Gastroesophageal sphincter (tissue), 4 donors: ENCODE results near the gene MYO9B. TPM values are rescaled to one million over a fixed set of nuclear protein-coding genes. Genes with fewer than 3 reads are reported as not detected.
A peak's percentile ranks its signal among the peaks of the same experiment; 100 is the strongest.
"Not testable (repeated sequence)": the region's sequence is repeated elsewhere in the genome, so short reads cannot be mapped to it uniquely, and the experiment has no call there.

ENCODE experiments used
- ATAC-seq: fragments of 150-250 bp; one replicate; pipeline ENCODE4 v1.9.1; 2016; ENCODE audit warnings: mild to moderate bottlenecking, moderate library complexity
- H3K27ac ChIP-seq, 4 donors: fragments of 200-600 bp; sonication (generic) in 3 of 4; 1 replicate in 3 of 4; 2 replicates in 1 of 4; pipeline ENCODE4 v1.5.1; 2016 to 2019
- H3K27me3 ChIP-seq: fragments of 200-600 bp; sonication (generic); one replicate; pipeline ENCODE4 v1.5.1; 2019
- H3K36me3 ChIP-seq, 2 donors: fragments of 200-600 bp; sonication (generic); one replicate each; pipeline ENCODE4 v1.5.1; 2019; ENCODE audit warnings: control low read depth in 1 of 2
- H3K4me1 ChIP-seq, 3 donors: fragments of 200-600 bp; sonication (generic); 1 replicate in 2 of 3; 2 replicates in 1 of 3; pipeline ENCODE4 v1.5.1; 2016 to 2019; ENCODE audit warnings: control low read depth in 2 of 3
- H3K4me3 ChIP-seq, 2 donors: fragments of 200-600 bp; sonication (generic); one replicate each; pipeline ENCODE4 v1.5.1; 2019; ENCODE audit warnings: mild to moderate bottlenecking in 1 of 2, moderate library complexity in 1 of 2
- H3K9me3 ChIP-seq, 3 donors: fragments of 200-600 bp; sonication (generic); one replicate each; pipeline ENCODE4 v1.5.1; 2017 to 2019; ENCODE audit warnings: control low read depth in 2 of 3
- EP300 ChIP-seq: sonication (generic); formaldehyde crosslinking; IDR thresholded peaks from one replicate; pipeline ENCODE4 v1.6.1; 2017; ENCODE audit warnings: antibody characterized with exemption, mild to moderate bottlenecking
- POLR2A ChIP-seq, 2 donors: fragments of 450-650 bp; IDR thresholded peaks; one replicate each; pipeline ENCODE4 v1.6.1; 2017; ENCODE audit warnings: antibody characterized with exemption in 2 of 2, mild to moderate bottlenecking in 2 of 2, moderate library complexity in 1 of 2
- POLR2AphosphoS5 ChIP-seq: sonication (generic); formaldehyde crosslinking; IDR thresholded peaks from one replicate; pipeline ENCODE4 v1.6.1; 2017; ENCODE audit warnings: antibody characterized with exemption
- WGBS, 2 donors: methylation state at CpG; one replicate each; pipeline ENCODE4 v1.1.5; 2018; ENCODE audit warnings: low coverage in 1 of 2; 5-methylcytosine and 5-hydroxymethylcytosine counted together
- total RNA-seq, 4 donors: library from RNA; depleted of rRNA; stranded (reverse); fragments of >200 nt; gene quantifications; one replicate each; pipeline ENCODE4 v1.1.0, GENCODE V29; 2016
- TF ChIP-seq, protein P1 (sequence below), 4 experiments: fragments of 200-600 bp in 2 of 4; fragments of 450-650 bp in 2 of 4; sonication (generic) in 1 of 4; IDR thresholded peaks; one replicate each; pipeline ENCODE4 v1.5.1; 2017 to 2019; ENCODE audit warnings: antibody characterized with exemption in 4 of 4, mild to moderate bottlenecking in 2 of 4, moderate library complexity in 2 of 4

MYO9B gene
- total RNA-seq, 4 donors from 2014 or later, result 38.1 to 77.7 (median 66.2) TPM

DNA sequence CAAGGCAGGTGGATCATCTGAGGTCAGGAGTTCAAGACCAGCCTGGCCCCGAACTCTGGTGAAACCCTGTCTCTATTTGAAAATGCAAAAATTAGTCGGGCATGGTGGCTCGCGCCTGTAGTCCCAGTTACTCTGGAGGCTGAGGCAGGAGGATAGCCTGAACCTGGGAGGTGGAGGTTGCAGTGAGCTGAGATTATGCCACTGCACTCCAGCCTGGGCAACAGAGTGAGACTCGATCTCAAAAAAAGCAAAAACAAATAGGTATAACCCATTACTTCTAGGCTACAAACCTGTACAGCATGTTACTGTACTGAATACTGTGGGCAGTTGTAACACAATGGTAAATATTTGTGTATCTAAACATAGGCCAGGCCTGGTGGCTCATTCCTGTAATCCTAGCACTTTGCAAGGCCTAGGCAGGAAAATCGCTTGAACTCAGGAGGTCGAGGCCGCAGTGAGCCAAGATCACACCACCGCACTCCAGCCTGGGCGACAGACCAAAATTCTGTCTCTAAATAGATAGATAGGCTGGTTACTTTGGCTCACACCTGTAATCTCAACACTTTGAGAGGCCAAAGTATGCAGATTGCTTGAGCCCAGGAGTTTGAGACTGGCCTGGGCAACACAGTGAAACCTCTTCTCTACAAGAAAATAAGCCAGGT is 63.5 kb downstream of the MYO9B start:
- 28 to 71% methylated on average over 5 to 6 of the region's 10 CpGs for WGBS, 2 donors

DNA sequence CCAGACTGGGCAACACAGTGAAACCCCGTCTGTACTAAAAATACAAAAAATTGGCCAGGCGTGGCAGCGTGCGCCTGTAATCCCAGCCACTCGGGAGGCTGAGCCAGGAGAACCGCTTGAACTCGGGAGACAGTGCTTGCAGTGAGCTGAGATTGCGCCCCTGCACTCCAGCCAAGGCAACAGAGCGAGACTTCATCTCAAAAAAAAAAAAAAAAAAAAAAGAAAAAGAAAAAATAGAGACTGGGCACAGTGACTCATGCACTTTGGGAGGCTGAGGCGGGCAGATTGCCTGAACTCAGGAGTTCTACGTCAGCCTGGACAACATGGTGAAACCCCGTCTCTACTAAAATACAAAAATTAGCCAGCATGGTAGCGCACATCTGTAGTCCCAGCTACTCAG is 69.2 kb downstream of the MYO9B start:
- Histone ChIP-seq H3K27ac (peak overlapping the region in 2 of 4 donors; percentile 20 to 63), H3K36me3 (peaks cover 0 to 41% of the 10 kb centered on the region in 2 donors), H3K4me1 (peaks cover 0 to 10% (median 0%) of the 10 kb centered on the region in 3 donors)
- ATAC-seq, result peak; percentile 55
- WGBS, 2 donors, result 57 to 87% methylated on average over 5 to 7 of the region's 13 CpGs
- H3K4me3 ChIP-seq, H3K9me3 ChIP-seq, H3K27me3 ChIP-seq: not testable (repeated sequence)

More for the DNA sequence above, 63.5 kb downstream of the MYO9B start:
- ATAC-seq, result no peak
- H3K36me3 ChIP-seq, result no peaks in the 10 kb centered on the region
- peak; percentile 32 for TF ChIP-seq POLR2AphosphoS5
- TF ChIP-seq, protein P1, sequence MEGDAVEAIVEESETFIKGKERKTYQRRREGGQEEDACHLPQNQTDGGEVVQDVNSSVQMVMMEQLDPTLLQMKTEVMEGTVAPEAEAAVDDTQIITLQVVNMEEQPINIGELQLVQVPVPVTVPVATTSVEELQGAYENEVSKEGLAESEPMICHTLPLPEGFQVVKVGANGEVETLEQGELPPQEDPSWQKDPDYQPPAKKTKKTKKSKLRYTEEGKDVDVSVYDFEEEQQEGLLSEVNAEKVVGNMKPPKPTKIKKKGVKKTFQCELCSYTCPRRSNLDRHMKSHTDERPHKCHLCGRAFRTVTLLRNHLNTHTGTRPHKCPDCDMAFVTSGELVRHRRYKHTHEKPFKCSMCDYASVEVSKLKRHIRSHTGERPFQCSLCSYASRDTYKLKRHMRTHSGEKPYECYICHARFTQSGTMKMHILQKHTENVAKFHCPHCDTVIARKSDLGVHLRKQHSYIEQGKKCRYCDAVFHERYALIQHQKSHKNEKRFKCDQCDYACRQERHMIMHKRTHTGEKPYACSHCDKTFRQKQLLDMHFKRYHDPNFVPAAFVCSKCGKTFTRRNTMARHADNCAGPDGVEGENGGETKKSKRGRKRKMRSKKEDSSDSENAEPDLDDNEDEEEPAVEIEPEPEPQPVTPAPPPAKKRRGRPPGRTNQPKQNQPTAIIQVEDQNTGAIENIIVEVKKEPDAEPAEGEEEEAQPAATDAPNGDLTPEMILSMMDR (IDR thresholded peaks at IDR 0.05), result no peak
- no peak for TF ChIP-seq EP300
- H3K27ac ChIP-seq, result peak overlapping the region in 3 of 4 donors; percentile 50 to 69 (median 55)
- H3K27me3 ChIP-seq, result no peaks in the 10 kb centered on the region
- no peaks in the 10 kb centered on the region for H3K9me3 ChIP-seq
- no peak overlapping the region for H3K4me3 ChIP-seq
- H3K4me1 ChIP-seq, result peaks cover 5 to 45% (median 17%) of the 10 kb centered on the region in 3 donors

DNA sequence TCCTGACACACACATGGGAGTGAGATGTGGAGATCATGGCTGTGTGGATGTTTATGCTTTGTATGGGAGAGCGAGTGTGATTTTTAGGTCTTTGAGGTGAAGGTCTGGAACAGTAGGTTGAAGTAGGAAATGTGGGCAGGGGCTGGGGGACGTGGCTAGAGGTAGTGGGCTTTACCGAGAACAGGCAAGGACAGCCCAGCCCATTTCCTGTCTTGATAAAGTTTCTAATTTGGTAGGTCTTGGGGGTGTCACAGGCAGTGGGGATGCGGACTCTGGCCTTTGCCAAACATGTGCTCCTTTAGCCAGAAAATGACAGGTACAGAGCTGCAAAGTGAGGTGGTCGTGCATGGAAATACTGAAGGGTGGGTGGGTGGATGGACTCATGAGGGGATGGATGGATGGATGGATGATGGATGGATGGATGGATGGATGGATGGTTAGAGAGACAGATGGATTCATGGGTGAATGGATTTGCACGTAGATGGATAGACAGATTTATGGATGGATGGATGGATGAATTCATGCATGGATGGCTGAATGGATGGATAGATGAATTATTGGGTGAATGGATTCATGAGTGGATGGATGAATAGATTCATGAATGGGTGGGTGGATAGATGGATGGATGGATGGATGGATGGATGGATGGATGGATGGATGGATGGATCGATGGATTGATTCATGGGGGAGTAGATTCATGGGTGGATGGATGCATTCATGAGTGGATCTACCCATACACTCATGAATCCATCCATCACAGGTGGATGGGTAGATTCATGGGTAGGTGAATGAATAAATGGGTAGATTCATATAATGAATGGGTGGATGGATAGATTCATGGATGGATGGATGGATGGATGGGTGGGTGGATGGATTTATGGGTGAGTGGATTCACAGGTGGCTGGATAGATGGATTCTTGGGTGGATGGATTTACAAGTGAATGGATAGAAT is 70.2 kb downstream of the MYO9B start:
- WGBS, 2 donors, result 79 to 88% methylated on average over 7 of the region's 7 CpGs
- peaks cover 0 to 47% of the 10 kb centered on the region in 2 donors for H3K36me3 ChIP-seq
- ATAC-seq, result no peak

DNA sequence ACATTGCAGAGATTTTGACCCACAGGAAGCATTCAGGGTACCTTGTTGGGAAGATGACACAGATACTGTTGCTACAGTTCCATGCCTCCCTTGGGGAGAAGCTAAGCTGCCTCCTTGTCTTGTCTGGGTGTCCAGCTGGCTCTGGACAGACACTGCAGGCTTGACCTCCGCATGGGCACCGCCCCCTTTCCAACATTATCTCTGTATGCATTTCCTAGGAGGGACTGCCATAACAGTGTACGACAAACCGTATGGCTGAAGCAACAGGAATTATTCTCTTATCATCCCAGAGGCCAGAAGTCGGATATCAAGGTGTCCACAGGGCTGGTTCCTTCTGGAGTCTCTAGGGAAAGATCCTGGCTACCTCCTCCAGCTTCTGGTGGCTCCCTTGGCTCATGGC is 72.6 kb downstream of the MYO9B start:
- no peaks in the 10 kb centered on the region for H3K9me3 ChIP-seq
- ATAC-seq, result no peak
- H3K4me3 ChIP-seq, result no peak overlapping the region
- WGBS, 2 donors, result 75 to 100% methylated on average over 1 to 4 of the region's 5 CpGs
- no peak for TF ChIP-seq EP300
- no peak for TF ChIP-seq POLR2A (IDR thresholded peaks at IDR 0.05)
- no peak for TF ChIP-seq POLR2AphosphoS5
- TF ChIP-seq, protein P1 (IDR thresholded peaks at IDR 0.05), result no peak
- H3K4me1 ChIP-seq, result peaks cover 0 to 6% (median 0%) of the 10 kb centered on the region in 3 donors
- peaks cover 0 to 69% of the 10 kb centered on the region in 2 donors for H3K36me3 ChIP-seq
- H3K27ac ChIP-seq, result no peak overlapping the region
- H3K27me3 ChIP-seq, result no peaks in the 10 kb centered on the region

More for the DNA sequence above, 70.2 kb downstream of the MYO9B start:
- H3K27ac ChIP-seq, result peak overlapping the region in 1 of 4 donors; percentile 20
- H3K9me3 ChIP-seq, result no peaks in the 10 kb centered on the region
- H3K4me3 ChIP-seq, result no peak overlapping the region
- TF ChIP-seq, protein P1 (IDR thresholded peaks at IDR 0.05), result no peak
- TF ChIP-seq POLR2AphosphoS5 (no peak), POLR2A (IDR thresholded peaks at IDR 0.05) (no peak), EP300 (no peak)
- H3K4me1 ChIP-seq, result peaks cover 0 to 6% (median 0%) of the 10 kb centered on the region in 3 donors
- no peaks in the 10 kb centered on the region for H3K27me3 ChIP-seq

DNA sequence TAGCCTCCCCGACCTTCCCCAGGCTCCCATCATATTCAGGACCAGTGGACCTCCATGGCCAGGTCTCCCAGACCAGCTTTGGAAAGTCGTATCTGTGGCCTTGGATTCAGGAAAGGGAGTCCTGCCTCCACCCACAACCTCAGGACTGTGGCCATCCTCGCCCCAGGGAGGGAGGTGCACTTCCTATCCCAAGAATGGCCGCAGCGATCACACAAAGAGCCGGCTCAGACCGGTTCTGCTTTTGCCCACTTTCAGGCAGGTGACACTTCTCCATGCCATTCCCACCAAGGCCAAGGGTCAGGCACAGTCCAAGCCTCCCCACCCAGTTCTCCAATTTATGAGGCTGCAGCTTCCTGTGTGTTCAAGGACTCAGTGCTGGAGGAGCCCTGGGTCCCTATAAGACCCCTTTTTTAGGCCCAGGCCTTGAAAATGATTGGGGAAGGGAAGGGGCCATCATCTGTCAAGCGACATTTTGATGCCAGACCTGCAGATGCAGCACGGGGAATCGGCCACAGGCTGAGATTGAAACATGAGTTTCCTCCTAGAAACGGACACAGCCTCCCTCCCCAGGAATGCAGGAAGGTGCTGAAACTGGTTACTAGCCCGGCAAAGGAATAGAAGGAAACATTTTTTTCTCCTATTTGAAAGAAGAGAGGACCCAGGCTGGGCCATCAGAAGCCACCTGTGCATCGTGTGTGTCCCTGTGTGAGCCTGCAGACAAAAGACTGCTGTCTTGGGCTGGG is 74.0 kb downstream of the MYO9B start:
- Histone ChIP-seq H3K4me1 (peaks cover 0 to 6% (median 0%) of the 10 kb centered on the region in 3 donors), H3K27ac (no peak overlapping the region), H3K36me3 (peaks cover 0 to 83% of the 10 kb centered on the region in 2 donors), H3K27me3 (no peaks in the 10 kb centered on the region), H3K9me3 (no peaks in the 10 kb centered on the region), H3K4me3 (no peak overlapping the region)
- TF ChIP-seq POLR2A (IDR thresholded peaks at IDR 0.05) (no peak), POLR2AphosphoS5 (no peak), EP300 (no peak)
- TF ChIP-seq, protein P1 (IDR thresholded peaks at IDR 0.05), result no peak
- 86% methylated on average over 1 of the region's 13 CpGs; no CpG with 5 or more reads in 1 of the 2 donors for WGBS, 2 donors
- ATAC-seq, result no peak
